Transverse colon (tissue), 3 donors: ENCODE results near the gene PLPP3.

Experiments
- POLR2A ChIP-seq: fragments of 450-650 bp; IDR thresholded peaks from one replicate; pipeline ENCODE4 v1.6.1; 2016; ENCODE audit warnings: antibody characterized with exemption, mild to moderate bottlenecking, moderate library complexity
- POLR2AphosphoS5 ChIP-seq, 3 donors: sonication (generic); formaldehyde crosslinking; IDR thresholded peaks; one replicate each; pipeline ENCODE4 v1.6.1; 2016; ENCODE audit warnings: antibody characterized with exemption in 3 of 3

DNA sequence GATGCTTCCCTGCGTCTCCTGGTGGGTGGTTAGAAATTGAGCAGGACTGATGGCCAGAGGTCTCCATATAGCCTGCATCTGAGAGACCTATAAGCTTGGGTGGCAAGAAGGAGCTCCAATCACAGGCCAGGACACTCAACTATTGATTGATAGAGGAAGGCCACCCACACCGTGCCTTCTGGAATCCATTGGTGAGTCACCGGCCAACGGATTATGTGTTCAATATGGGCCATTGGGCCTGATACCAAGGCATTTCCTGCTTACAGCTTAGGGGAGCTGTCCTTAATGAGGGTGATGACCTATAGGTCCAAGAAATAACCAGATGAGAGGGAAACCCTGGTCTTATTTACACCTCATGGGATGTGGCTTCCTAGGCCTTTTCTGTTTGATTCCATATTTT is 115.1 kb downstream of the PLPP3 start:
- TF ChIP-seq POLR2AphosphoS5 (IDR thresholded peaks at IDR 0.05) = no peak
- no peak for TF ChIP-seq POLR2A
